K562 (cell line): ENCODE data around the gene KHSRP. TPM values are rescaled to one million over a fixed set of nuclear protein-coding genes. Genes with fewer than 3 reads are reported as not detected.
A peak's percentile ranks its signal among the peaks of the same experiment; 100 is the strongest.

ENCODE experiments used
- ATAC-seq: fragments of 200-7000 bp; cut with Tn5 transposase; 3 replicates; pipeline ENCODE4 v1.9.1; 2020; ENCODE audit warnings: moderate library complexity
- BruUV-seq: library from RNA; stranded (reverse); fragments of 400-500 nt; replicated peaks from 2 replicates; lab custom pipeline; 2021; lab: Mats Ljungman, UMichigan
- CTCF ChIA-PET: fragments of 300-600 bp; formaldehyde crosslinking; extraction: SDS; loops from one replicate; lab custom pipeline; 2021; ENCODE audit warnings: low intra/inter-chr PET ratio; lab: Yijun Ruan, JAX
- POLR2A ChIA-PET: fragments of 300-600, 350-650 bp; sonication (Branson Sonifier 250); formaldehyde crosslinking; extraction: SDS; loops from one replicate; lab custom pipeline; 2021; ENCODE audit warnings: antibody characterized with exemption, inconsistent platforms; lab: Yijun Ruan, JAX
- DNase-seq, 4 experiments: peaks; one replicate each; pipeline versions ENCODE4 v3.0.0 to v3.0.0-alpha.2; 2011 to 2018; ENCODE audit warnings: low spot score in 3 of 4, mixed read lengths in 3 of 4; ENCODE audit errors: extremely low read depth in 1 of 4
- FAIRE-seq: peaks from 2 replicates; lab custom pipeline; 2011; peaks lifted over from hg19 to GRCh38; lab: Jason Lieb, UNC
- H2AFZ ChIP-seq: 2 replicates; pipeline ENCODE4 v1.6.0; 2011; ENCODE audit warnings: low read depth, low read length, control low read depth, inconsistent platforms
- H3K27ac ChIP-seq: fragments of 200-600 bp; 3 replicates; pipeline ENCODE4 v1.8.0; 2011; ENCODE audit warnings: low read depth, mild to moderate bottlenecking, control low read depth, inconsistent platforms, low read length, moderate library complexity, mixed read lengths; ENCODE audit errors: extremely low read depth
- H3K27me3 ChIP-seq, 2 experiments: fragments of 300-600 bp in 1 of 2; 2 replicates in 1 of 2; 3 replicates in 1 of 2; pipeline versions ENCODE4 v1.6.0 to v1.8.0; 2011; ENCODE audit warnings: inconsistent platforms in 2 of 2, low read length in 2 of 2, mild to moderate bottlenecking in 1 of 2, mixed read lengths in 1 of 2, moderate library complexity in 1 of 2; ENCODE audit not compliant: control insufficient read depth in 2 of 2, insufficient read depth in 2 of 2
- H3K36me3 ChIP-seq: fragments of 300-600 bp; 3 replicates; pipeline ENCODE4 v1.8.0; 2011; ENCODE audit warnings: mild to moderate bottlenecking, low read length, inconsistent platforms; ENCODE audit not compliant: control insufficient read depth, insufficient read depth
- H3K4me1 ChIP-seq, 2 experiments: fragments of 200-600 bp in 1 of 2; replicated peaks in 1 of 2; 2 replicates in 1 of 2; 3 replicates in 1 of 2; pipeline versions ENCODE4 v1.5.1 to v1.8.0; 2011; ENCODE audit warnings: inconsistent platforms in 2 of 2, low read length in 2 of 2, mild to moderate bottlenecking in 1 of 2, mixed read lengths in 1 of 2, moderate library complexity in 1 of 2; ENCODE audit not compliant: control insufficient read depth in 2 of 2, insufficient read depth in 2 of 2
- H3K4me2 ChIP-seq: 2 replicates; pipeline ENCODE4 v1.6.1; 2011; ENCODE audit warnings: low read length, control low read depth, inconsistent platforms, mixed read lengths; ENCODE audit not compliant: insufficient read depth
- H3K4me3 ChIP-seq: fragments of 200-600 bp; sonication (generic), shearing (Covaris generic); 2 replicates; pipeline ENCODE4 v1.5.1; 2016; ENCODE audit warnings: control low read depth, inconsistent platforms
- H3K79me2 ChIP-seq: fragments of 200-600 bp; 3 replicates; pipeline ENCODE4 v1.8.0; 2011; ENCODE audit warnings: low read length, inconsistent platforms; ENCODE audit not compliant: control insufficient read depth, insufficient read depth
- H3K9ac ChIP-seq, 2 experiments: 2 replicates each; pipeline versions ENCODE4 v1.6.0 to v1.6.1; 2011; ENCODE audit warnings: low read depth in 2 of 2, low read length in 2 of 2, control low read depth in 1 of 2, inconsistent platforms in 1 of 2, mild to moderate bottlenecking in 1 of 2, mixed read lengths in 1 of 2; ENCODE audit not compliant: insufficient read depth in 1 of 2
- H3K9me1 ChIP-seq: one replicate; pipeline ENCODE4 v1.6.0; 2011; ENCODE audit warnings: inconsistent platforms, mild to moderate bottlenecking, low read length, moderate library complexity; ENCODE audit not compliant: control insufficient read depth, insufficient read depth
- H3K9me3 ChIP-seq: replicated peaks from 2 replicates; pipeline ENCODE4 v1.5.1; 2011; ENCODE audit warnings: low read depth, low read length, inconsistent platforms; ENCODE audit not compliant: control insufficient read depth, insufficient read depth
- H4K20me1 ChIP-seq: replicated peaks from 2 replicates; pipeline ENCODE4 v1.6.1; 2011; ENCODE audit warnings: low read length, inconsistent platforms, mixed read lengths; ENCODE audit not compliant: control insufficient read depth, insufficient read depth
- CBX5 ChIP-seq: IDR thresholded peaks from 2 replicates; pipeline ENCODE4 v1.6.1; 2014; ENCODE audit warnings: low read depth, borderline replicate concordance
- ETS2 ChIP-seq: IDR thresholded peaks from 2 replicates; pipeline ENCODE4 v1.6.1; 2016; ENCODE audit warnings: borderline replicate concordance, missing genetic modification characterization, mild to moderate bottlenecking, moderate library complexity, missing compliant biosample characterization; ENCODE audit not compliant: poor library complexity, severe bottlenecking
- RBM25 ChIP-seq: fragments of 200-400 bp; formaldehyde crosslinking; IDR thresholded peaks from 2 replicates; pipeline ENCODE4 v1.6.1; 2018; ENCODE audit warnings: low read length, low read depth, moderate library complexity; ENCODE audit not compliant: severe bottlenecking
- SMARCA5 ChIP-seq: fragments of 450-650 bp; IDR thresholded peaks from 2 replicates; pipeline ENCODE4 v1.6.1; 2016
- ZNF212 ChIP-seq: fragments of 450-650 bp; formaldehyde crosslinking; IDR thresholded peaks from 2 replicates; pipeline ENCODE4 v1.4.0; 2020; ENCODE audit warnings: mild to moderate bottlenecking
- ZNF324 ChIP-seq: fragments of 250-450 bp; sonication (Bioruptor Pico); IDR thresholded peaks from 2 replicates; pipeline ENCODE4 v1.4.0; 2020; ENCODE audit warnings: mild to moderate bottlenecking
- WGBS: fragments of 100-300 bp; shearing (Covaris generic); methylation state at CpG from one replicate; pipeline ENCODE4 v1.1.6; 2016; ENCODE audit warnings: low coverage, mixed read lengths; ENCODE audit not compliant: insufficient coverage; ENCODE audit errors: missing lambda C conversion rate; 5-methylcytosine and 5-hydroxymethylcytosine counted together
- in situ Hi-C: fragments of 300-500 bp; cut with MboI; formaldehyde crosslinking; loops from 4 replicates; pipeline ENCODE4 v1.15.0; 2018; ENCODE audit warnings: inconsistent platforms, mixed read lengths
- intact Hi-C: fragments of 100-400 bp; cut with micrococcal nuclease; formaldehyde crosslinking; loops from 2 replicates; pipeline ENCODE4 v1.14.2; 2022
- polyA plus RNA-seq, 8 experiments: library from polyadenylated mRNA; depleted of rRNA in 4 of 8; stranded (reverse) in 5 of 8; unstranded in 3 of 8; fragments of >200 nt; fragmentation: Nextera tagmentation in 2 of 8; fragmentation: Illumina TruSeq in 1 of 8; extraction: Ambion mirVana in 2 of 8; extraction: Trizol in 1 of 8; gene quantifications; 2 replicates each; pipeline versions ENCODE4 v1.2.1 to v1.2.3, GENCODE V29; 2011 to 2014; ENCODE audit warnings: inconsistent platforms in 1 of 8, missing spikeins in 1 of 8
- total RNA-seq, 7 experiments: library from RNA; depleted of rRNA in 6 of 7; stranded (reverse); fragments of >200 nt in 6 of 7; fragmentation: Illumina TruSeq in 2 of 7; extraction: Trizol in 2 of 7; gene quantifications; 2 replicates each; pipeline versions ENCODE4 v1.2.1 to v1.2.3, GENCODE V29; 2011 to 2021; ENCODE audit warnings: low replicate concordance in 1 of 7

The KHSRP gene
- total and polyA plus RNA-seq, 9 of the 15 experiments (the other 6 are each of a cell fraction or from before 2014, with no cell fraction given), result 4.2 to 564 (median 139) TPM

GRCh38 chr19:6453951-6454565 lies 29.4 kb upstream of the KHSRP start (continued):
- no peak for TF ChIP-seq ZNF212 (CRISPR knock-in tag)
- TF ChIP-seq ZNF324 (CRISPR knock-in tag), result peak; percentile 100
- peak; percentile 82 for TF ChIP-seq CBX5

GRCh38 chr19:6452899-6453298 lies 28.3 kb upstream of the KHSRP start:
- Histone ChIP-seq H3K27ac (no peak overlapping the region), H3K4me3 (no peak overlapping the region), H3K4me1 (peaks cover 3 to 5% of the 10 kb centered on the region in 2 experiments; a peak in 3 of 5 replicates), H3K9ac (no peak overlapping the region), H3K79me2 (peaks cover under 1% of the 10 kb centered on the region; the same call in 1 of the 3 replicates), H4K20me1 (no peaks in the 10 kb centered on the region), H3K36me3 (peaks cover 66% of the 10 kb centered on the region), H3K9me1 (no peaks in the 10 kb centered on the region), H3K9me3 (peaks cover 24% of the 10 kb centered on the region), H2AFZ (no peak overlapping the region), H3K4me2 (no peak overlapping the region), H3K27me3 (no peaks in the 10 kb centered on the region)
- intact Hi-C loops (no loop called here), in situ Hi-C loops (no loop called here)
- POLR2A ChIA-PET, result interaction anchor here (0.7 kb wide), 1 partner anchor 186 kb away, joined by 4 read pairs; no protein-coding TSS in a partner anchor
- BruUV-seq, result no TSS peak
- FAIRE-seq (no peak), DNase-seq (no peak), ATAC-seq (no peak)
- WGBS, result 100% methylated on average over 2 of the region's 2 CpGs
- CTCF ChIA-PET, result no interaction called here
- TF ChIP-seq RBM25, result peak; percentile 82
- no peak for TF ChIP-seq ETS2 (tag)
- peak; percentile 27; the same call in 1 of the 2 replicates for TF ChIP-seq SMARCA5
